Measurements from ENCODE around the gene USP54. TPM values are rescaled to one million over a fixed set of nuclear protein-coding genes. Genes with fewer than 3 reads are reported as not detected.

USP54 gene
- total and polyA plus RNA-seq, 9 of the 15 experiments (the other 6 are each of a cell fraction or from before 2014, with no cell fraction given), result 3.8 to 40.1 (median 16.9) TPM

- no peak for TF ChIP-seq CHAMP1 (IDR thresholded peaks at IDR 0.05)
- TF ChIP-seq MAFG (tag; conservative IDR thresholded peaks at IDR 0.05), result no peak
- TF ChIP-seq ATF7 (IDR thresholded peaks at IDR 0.05), result peak; percentile 89
- TF ChIP-seq, protein P1, sequence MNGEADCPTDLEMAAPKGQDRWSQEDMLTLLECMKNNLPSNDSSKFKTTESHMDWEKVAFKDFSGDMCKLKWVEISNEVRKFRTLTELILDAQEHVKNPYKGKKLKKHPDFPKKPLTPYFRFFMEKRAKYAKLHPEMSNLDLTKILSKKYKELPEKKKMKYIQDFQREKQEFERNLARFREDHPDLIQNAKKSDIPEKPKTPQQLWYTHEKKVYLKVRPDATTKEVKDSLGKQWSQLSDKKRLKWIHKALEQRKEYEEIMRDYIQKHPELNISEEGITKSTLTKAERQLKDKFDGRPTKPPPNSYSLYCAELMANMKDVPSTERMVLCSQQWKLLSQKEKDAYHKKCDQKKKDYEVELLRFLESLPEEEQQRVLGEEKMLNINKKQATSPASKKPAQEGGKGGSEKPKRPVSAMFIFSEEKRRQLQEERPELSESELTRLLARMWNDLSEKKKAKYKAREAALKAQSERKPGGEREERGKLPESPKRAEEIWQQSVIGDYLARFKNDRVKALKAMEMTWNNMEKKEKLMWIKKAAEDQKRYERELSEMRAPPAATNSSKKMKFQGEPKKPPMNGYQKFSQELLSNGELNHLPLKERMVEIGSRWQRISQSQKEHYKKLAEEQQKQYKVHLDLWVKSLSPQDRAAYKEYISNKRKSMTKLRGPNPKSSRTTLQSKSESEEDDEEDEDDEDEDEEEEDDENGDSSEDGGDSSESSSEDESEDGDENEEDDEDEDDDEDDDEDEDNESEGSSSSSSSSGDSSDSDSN (IDR thresholded peaks at IDR 0.05; ENCODE audit: borderline replicate concordance in 1 of 2, low read depth in 2 of 2, low read length in 2 of 2), result no peak
- no peak for TF ChIP-seq EWSR1 (IDR thresholded peaks at IDR 0.05; ENCODE audit: borderline replicate concordance, low read depth, partially characterized antibody)
- no peak for TF ChIP-seq ZNF121 (CRISPR knock-in tag; conservative IDR thresholded peaks at IDR 0.05)
- peak in 1 of 2 experiments; percentile 37; a peak in 2 of 4 replicates for TF ChIP-seq MAZ (CRISPR knock-in tag; conservative IDR thresholded peaks at IDR 0.05 in 1 of 2, IDR thresholded peaks at IDR 0.05 in 1 of 2)
- TF ChIP-seq CGGBP1 (CRISPR knock-in tag; IDR thresholded peaks at IDR 0.05), result no peak
- TF ChIP-seq HMGN3 (IDR thresholded peaks at IDR 0.05; ENCODE audit: borderline replicate concordance, extremely low read depth, insufficient read length, low read depth, low read length), result no peak
- TF ChIP-seq HNRNPUL1 (IDR thresholded peaks at IDR 0.05; ENCODE audit: low read length), result no peak
Measured at GRCh38 chr10:73591935-73592699, 975 bp upstream of the USP54 start (continued).

All from K562 (cell line).